Measurements from ENCODE around the gene SHTN1.

- TF ChIP-seq CTCF (conservative IDR thresholded peaks at IDR 0.05) = no peak
- TF ChIP-seq ZFX (IDR thresholded peaks at IDR 0.05) = no peak
These were observed 604 bp upstream of the SHTN1 start for GRCh38 chr10:117005527-117006055.

All from C4-2B (cell line).